ENCODE measurements around the gene RIPPLY3.
"Not testable (repeated sequence)": the region's sequence is repeated elsewhere in the genome, so short reads cannot be mapped to it uniquely, and the experiment has no call there.

The RIPPLY3 gene

DNA sequence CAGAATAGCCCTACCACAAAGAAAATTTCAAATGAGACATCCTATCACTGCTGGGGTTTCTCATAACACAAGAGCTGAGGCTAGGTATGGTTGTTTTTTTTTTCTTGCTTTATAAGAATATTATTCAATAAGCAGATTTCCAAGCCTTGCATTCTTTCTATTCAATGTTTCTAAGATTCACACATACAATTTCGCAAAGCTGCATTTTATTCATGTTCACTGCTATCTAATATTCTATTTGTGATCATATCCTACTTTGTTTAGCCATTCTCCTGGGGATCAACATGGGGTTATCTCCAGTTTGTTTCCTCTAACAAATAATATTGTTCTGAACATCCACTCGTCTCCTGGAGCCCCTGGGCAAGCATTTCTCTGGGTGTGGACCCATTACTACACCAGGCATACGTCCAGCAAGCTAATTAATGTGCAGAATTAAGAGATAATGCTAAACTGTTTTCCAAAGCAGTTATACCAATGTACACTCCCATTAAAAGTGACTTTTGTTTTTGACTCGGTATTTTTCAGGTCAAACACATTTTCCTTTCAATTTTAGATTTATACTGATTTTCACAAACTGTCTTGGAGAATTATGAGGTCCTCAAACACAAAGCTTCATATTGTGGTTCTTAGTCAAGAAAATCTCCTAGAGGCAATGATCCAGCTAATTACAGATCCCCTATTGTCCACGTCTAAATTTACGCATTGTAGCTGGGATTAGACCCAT, 24.4 kb upstream of the RIPPLY3 start:
- DNase-seq = peak; percentile 12

DNA sequence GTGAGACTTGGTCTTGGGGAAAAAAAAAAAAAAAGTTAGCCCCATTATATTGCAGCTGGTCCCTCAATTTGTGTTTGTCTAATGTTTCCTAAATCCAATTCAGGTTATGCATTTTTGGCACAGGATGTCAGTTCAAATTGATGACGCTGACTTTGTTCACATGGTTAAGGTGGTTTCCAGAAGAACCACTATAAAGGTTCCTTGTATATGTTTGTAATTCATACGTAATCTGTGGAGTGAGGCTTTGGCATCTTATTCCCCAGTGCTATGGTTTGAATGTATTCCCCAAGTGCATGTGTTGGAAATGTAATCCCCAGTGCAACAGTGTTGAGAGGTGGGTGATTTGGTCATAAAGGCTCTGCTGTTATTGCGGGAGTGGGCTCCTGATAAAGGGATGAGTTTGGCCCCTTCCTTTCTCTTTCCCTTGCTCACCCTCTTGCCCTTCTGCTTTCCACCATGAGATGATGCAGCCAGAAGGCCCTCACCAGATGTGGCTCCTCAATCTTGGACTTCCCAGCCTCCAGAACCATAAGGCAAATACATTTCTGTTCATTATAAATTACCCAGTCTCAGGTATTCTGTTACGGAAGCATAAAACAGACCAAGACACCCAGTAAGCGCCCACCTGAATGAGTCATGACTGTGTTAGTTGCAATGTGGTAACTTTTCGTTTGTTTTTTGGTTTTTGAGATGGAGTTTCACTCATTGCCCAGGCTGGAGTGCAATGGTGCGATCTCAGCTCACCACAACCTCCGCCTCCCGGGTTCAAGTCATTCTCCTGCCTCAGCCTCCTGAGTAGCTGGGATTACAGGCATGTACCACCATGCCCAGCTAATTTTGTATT, 20.5 kb upstream of the RIPPLY3 start:
- no peak for DNase-seq

DNA sequence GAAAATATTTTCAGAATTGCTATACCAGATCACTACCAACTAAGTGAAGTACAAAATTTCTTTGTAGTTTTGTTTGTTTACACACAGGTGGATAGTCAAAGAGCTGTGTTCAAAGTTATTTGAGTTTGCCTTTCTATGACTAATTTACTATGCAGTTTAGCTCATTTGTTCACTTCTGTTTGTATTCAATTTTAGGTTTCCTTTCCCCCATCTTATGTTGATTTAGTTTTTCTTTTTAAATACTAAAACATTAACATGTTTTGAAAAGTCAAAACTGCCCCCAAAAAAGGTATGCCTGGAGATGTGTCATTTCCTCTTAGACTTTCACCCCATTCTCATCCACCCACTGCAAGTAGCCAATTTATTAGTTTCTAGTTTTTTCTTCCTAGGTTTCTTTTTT, 18.7 kb upstream of the RIPPLY3 start:
- no peak for DNase-seq

DNA sequence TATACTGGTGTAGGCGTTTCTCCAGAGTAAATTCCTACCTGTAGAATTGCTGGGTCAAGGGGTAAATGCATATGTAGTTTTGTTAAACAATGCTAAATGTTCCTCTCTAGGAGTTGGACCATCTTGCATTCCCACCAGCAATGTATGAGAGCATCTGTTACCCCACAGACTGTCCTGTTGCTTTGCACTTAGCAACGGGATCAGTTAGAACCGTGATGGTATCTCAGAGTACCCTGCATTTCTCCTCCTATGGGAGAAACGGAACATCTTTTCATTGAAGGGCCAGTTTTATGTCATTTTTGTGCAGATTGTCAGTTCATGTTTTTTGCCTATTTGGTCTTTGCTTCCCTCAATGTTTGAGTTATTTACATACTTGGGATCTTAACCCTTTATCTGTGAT, 18.0 kb upstream of the RIPPLY3 start:
- no peak for DNase-seq

DNA sequence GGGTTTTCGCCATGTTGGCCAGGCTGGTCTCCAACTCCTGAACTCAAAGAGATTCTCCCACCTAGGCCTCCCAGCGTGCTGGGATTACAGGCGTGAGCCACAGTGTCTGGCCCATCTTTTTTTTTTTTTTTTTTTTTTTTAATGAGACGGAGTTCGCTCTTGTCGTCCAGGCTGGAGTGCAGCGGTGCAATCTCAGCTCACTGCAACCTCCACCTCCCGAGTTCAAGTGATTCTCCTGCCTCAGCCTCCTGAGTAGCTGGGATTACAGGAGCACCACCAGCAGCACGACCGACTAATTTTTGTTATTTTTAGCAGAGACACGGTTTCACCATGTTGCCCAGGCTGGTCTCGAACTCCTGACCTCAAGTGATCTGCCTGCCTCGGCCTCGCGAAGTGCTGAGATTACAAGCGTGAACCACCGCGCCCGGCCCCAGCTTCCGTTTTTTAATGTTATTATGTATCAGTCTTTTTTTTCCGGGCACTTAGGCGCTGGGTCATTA, 17.3 kb upstream of the RIPPLY3 start:
- not testable (repeated sequence) for DNase-seq

DNA sequence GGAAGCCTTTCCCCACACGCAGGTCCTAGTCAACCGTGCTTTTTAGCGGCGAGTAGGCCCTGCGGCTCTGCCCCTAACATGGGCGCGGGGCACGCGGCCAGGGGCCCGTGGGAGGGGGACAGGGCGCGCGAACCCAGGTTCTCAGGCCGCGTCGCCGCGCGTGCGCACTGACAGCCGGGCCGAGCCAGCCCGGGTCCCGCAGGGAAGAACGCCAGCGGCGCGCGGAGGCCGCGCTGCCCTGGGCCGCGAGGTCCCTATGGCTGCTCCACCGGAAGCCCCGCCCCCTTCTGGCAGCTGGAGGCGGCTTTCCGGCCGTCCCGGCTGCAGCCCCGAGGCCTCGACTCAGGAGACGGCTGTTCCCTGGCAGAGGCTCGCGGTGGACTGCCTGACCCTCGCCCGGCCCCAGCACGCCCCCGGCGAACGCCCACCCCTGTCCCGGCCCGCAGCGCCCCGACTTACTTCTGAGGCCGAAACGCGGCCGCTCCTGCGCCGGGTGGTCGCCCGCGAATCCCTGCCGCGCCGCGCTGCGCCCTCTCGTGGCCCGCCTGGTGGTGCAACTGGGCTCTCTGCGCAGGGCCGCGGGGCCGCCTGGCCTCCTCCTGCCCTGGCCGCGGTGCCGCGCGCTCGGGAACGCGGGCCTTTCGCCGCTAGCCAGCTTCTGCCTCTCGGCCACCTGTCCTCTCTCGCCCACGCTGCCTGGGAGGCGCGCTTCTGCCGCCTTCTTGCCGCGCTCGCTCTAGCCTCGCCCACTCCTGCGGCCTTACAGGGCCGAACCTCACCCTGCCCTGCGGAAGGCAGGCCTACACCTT, 16.6 kb upstream of the RIPPLY3 start:
- peak; percentile 97 for DNase-seq

DNA sequence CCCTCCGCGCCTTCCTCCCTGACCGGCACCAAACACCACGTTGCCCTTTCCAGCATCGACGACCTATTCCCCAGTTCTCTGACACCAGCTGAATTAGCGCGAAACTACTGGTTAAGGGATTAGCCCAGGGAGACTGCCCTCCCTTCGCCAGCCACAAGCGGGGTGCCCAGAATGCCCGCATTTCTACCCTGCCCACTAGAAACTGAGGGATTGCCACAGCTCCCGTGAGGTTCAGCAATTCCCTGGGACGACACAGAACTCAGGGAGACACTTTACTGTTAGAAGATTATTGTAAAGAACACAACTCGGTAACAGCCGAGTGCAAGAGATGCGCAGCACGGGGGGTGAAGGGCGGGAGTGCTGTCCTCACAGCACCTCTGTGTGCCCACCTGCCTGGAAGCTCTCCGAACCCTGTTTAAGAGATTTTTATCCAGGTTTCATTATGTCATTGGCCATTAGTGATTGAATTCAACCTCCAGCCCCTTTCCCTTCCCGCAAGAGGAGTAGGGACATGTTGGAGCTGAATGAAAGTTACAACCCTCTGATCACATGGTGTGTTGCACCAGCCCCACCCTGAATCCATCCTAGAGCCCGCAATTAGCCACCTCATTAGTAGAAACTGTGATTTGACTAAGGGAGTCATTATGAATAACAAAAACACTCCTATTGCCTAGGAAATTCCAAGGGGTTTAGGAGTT, 15.8 kb upstream of the RIPPLY3 start:
- peak; percentile 37 for DNase-seq

DNA sequence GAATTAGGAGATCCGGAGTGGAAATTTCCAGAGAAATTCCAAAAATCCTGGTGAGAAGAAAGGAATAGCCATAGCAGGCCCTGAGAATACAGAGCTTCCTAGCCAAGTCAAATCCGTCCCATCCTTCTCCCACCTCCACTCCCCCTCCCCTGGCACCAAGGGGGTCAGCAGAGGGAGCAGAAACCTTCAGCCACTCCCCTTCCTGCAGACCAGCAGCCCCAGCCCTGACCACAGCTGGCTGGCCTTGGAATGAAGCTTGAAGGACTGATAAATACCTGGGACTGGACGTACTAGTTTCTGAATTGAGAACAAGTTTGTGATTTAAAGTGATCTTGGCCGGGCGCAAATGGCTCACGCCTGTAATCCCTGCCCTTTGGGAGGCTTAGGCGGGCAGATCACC, 13.8 kb upstream of the RIPPLY3 start:
- DNase-seq = no peak

DNA sequence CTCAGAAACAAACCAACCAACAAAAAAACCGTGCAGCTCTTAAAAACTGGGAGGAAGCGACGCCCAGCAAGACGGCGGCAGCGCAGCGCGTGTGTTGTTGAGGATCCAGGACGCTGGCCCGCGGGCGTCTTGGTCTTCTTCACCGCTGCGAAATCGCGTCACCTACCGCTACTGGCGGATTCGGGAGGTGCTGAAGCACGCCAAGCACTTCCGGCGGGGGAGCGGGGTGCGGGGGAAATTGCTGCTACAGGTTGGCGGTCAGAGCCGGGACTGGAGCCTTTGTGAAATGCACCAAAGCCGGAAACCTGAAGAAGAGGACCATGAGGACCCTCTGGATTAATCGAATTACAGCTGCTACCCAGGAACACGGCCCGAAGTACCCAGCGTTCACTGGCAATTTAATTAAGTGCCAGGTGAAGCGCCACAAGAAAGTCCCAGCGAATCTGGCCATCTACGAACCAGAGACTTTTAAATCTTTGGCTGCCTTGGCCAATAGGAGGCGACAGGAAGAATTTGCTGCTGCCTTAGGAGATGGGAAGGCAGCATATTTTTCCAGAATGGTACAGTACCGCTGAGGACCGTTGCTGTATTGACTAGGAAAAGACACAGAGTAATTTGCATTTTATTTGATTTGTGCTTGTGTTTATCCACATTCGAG, 11.9 kb upstream of the RIPPLY3 start:
- no peak for DNase-seq

DNA sequence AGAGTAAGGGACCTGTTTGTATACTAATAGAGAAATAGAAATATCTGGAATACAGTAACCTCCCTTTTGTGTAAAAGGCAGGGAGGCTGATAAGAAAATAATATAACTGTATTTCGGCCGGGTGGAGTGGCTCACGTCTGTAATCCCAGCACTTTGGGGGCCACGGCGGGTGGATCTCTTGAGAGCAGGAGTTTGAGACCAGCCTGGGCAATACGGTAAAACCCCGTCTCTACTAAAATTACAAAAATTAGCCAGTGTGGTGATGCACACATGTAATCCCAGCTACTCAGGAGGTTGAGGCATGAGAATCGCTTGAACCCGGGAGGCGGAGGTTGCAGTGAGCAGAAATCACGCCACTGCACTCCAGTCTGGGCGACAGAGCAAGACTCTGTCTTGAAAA, 11.2 kb upstream of the RIPPLY3 start:
- not testable (repeated sequence) for DNase-seq

DNA sequence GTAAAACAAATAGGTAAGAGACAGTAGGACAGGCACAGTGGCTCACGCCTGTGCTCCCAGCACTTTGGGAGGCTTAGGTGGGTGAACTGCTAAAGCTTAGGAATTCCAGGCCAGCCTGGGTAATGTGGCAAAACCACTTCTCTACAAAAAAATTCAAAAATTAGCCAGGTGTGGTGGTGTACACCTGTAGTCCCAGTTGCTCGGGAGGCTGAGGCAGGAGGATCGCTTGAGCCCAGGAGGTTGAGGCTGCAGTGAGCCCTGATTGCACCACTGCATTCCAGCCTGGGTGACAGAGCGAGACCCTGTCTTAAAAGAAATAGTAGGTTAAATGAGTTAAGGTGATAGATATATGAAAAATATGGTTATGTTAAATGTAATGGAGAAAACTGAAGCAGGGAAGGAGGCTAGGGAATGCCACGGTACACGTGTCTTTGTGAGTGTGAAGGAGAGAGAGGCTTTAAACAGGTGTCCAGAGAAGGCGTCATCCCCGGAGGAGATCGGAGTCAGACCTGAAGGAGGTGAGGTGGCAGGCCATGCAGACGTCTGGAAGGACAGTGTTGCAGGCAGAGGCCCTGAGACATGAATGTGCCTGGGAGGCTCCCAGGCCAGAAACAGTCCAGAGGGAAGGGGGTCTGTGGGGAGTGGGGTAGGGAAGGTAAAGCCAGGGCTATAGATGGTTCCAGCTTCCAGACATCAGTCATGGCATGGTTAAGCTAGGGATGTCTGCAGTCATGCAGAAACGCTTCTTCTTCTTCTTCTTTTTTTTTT, 7.2 kb upstream of the RIPPLY3 start:
- DNase-seq = no peak

DNA sequence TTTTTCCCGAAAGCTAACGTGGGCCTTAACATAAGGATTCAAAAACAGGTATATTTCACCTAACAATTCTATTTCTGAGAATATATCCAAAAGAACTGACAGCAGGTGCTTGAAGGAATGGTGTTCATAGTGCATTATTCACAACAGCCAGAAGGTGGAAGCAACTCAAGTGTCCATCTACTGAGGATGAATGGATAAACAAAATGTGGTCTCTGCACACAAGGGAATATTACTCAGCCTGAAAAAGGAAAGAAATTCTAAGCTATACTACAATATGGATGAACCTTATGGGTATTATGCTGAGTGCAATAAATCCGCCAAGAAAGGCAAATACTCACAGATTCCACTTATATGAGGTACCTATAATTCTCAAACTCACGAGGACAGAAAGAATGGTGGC, 6.1 kb upstream of the RIPPLY3 start:
- peak; percentile 29 for DNase-seq

DNA sequence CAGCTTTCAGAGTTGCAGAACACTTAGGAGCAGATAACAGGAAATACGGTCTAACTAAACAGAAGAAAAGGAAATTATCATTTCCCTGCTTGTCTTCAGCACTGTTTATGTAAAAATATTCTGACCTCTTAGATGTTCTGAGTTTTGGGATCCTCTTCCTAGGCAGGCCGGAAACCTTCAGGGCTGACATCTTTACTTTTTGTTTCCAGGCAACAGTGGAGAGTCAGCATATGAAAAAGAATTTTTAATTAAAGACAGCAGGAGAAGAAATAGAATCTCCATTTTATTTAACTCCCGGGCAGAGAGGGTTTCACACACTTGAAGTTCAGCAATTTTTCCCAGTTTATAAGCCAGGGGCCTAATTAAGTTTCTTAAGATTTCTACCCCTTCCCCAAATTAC, 5.1 kb upstream of the RIPPLY3 start:
- DNase-seq = no peak

DNA sequence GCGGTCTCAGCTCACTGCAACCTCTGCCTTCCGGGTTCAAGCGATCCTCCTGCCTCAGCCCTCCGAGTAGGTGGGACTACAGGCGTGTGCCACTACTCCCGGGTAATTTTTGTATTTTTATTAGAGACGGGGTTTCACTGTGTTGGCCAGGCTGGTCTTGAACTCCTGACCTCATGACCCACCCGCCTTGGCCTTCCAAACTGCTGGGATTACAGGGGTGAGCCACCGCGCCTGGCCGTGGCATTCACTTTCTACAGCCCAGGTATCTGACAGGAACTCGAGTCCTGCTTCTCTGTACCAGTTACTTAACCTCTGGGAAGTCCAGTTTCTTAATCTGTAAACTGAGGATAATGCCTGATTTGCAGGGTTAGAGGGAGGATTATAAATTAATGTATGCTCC, 3.7 kb upstream of the RIPPLY3 start:
- not testable (repeated sequence) for DNase-seq

DNA sequence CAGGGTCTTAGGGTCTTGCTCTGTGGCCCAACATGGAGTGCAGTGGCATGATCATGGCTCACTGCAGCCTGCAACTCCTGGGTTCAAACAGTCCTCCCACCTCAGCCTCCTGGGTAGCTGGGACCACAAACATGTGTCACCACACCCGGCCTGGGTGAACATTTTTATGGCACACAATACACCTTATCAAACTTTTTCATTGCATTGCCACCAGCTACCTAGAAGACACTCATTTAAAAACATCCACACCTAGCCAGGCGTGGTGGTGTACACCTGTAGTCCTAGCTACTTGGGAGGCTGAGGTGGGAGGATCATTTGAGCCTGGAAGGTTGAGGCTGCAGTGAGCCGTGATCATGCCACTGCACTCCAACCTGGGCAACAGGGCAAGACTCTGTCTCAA, 2.6 kb upstream of the RIPPLY3 start:
- DNase-seq = not testable (repeated sequence)

DNA sequence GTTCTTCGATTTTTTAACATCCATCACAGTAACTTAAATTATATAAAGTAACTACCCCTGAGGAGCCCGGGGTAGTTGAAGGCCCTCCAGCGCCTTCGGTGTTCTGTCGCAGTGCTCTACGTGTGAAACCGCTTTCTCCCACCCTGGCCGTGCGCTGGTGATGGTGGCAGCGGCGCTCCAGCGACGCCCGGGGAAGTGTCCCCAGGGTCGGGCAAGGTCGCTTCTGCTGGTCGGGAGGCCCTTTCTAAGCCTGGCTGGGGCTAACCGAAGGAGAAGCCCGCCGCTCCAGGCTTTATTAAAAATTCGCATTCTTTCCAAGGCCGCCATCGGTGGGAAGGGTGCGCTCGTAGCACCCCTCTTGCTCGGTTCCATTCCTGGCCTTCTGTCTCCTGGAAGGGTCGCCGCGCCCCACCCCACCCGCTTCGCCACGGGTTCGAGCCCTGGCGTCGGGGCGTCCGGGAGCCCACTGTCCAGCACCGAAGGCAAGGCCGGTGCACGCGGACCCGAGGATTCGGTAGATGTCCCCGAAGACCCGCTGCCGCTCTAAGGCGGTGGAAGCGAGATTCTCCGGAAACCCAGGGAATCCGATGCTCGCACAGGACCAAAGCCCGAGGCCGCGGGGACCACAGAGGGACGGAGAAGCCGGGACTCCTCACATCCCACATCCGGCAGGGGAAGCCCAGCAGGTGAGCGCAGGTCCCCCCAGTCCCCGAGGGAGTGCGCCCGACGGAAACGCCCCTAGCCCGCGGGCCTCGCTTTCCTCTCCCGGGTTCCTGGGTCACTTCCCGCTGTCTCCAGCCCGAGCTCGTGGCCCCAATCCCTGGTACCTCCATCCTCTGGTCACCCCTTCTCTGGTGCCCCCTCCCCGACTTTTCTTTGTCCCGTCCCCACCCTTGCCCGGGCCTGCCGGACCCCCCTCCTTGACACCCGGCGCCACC, 685 bp upstream of the RIPPLY3 start:
- no peak for DNase-seq

DNA sequence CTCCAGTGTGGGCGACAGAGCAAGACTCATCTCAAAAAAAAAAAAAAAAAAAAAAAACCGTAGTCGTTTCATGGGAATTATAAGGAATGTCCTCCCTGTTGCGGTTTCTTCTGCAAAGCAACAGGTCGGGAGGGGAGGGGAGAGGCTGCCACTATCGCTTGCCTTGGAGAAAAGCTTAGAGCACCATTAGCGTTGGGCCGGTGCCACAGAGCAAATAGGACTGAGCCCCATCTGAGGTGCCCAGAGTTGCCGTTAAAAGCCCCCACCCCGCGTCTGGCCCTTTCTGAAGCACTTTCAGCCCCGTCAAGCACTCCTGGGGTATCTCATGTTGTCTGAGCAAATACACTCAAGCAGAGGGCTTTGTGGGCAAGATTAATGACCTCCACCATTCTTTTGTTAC, 2.2 kb downstream of the RIPPLY3 start:
- no peak for DNase-seq

DNA sequence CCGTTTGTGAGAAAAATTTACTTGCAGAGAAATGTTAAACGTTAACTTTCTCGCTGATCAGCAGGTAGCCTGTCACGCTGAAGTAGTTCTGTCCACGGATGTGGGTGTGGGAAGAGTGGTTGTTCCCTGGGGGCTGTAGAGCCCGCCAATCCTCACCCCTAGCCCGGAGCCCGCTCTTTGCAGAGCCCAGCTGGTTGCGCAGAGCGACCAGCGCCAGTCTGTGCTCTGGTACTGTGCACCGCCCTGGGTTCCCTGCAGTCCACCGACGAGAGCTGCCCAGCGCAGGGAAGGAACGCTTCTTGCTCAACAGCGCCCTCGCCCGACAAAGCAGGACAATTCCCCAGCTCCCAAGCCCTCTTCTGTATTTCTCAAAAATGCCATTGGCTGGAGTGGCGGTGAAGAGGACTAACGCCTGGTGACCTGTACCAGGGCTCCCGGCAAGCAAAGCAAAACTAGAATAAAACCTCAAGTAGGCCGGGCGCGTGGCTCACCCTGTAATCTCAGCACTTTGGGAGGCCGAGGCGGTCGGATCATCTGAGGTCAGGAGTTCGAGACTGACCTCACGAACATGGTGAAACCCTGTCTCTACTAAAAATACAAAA, 3.3 kb downstream of the RIPPLY3 start:
- peak; percentile 93 for DNase-seq

DNA sequence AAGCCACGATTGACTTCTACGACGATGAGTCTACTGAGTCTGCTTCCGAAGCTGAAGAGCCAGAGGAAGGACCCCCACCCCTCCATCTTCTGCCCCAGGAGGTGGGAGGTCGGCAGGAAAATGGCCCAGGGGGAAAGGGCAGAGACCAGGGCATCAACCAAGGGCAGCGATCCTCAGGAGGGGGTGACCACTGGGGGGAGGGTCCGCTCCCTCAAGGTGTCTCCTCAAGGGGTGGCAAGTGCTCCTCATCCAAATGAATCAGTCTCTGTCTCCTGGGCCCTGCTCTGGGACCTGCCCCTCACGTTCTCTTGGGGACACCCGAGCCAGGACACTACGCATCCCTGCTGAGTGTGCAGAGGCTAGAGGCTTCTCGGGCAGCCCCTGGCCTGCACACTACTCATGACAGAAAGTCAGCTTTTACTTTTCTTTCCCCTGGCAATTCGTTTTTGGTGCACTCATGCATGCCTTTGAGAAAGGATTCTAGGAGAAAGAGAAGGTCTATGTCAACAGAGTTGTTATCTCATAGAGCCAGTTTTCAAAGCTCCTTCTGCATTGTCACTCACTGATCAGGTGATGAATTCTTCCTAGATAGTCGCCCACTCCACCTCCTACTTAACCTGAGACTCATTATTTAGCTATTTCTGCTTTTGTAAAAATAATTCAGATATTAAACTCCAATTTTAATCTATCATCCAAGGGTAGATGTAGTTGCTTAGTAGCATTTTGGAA, 11.6 kb downstream of the RIPPLY3 start:
- DNase-seq = no peak
